ENCODE measurements around the gene FAM219A.
A peak's percentile ranks its signal among the peaks of the same experiment; 100 is the strongest.

FAM219A gene

GRCh38 chr9:34465468-34465867 lies 7.1 kb upstream of the FAM219A start:
- Histone ChIP-seq H3K9me3 (replicated peaks in 1 of 11) (no peaks in the 10 kb centered on the region), H3K9ac (no peak overlapping the region), H4K20me1 (no peaks in the 10 kb centered on the region), H3K27me3 (no peaks in the 10 kb centered on the region), H3K4me2 (no peak overlapping the region), H3K36me3 (no peaks in the 10 kb centered on the region), H3K4me1 (peaks cover 0 to 13% (median under 1%) of the 10 kb centered on the region in 10 experiments; a peak in 8 of 20 replicates), H3K4me3 (no peak overlapping the region), H3K27ac (no peak overlapping the region)
- no peak for TF ChIP-seq Cebpa-rat (IDR thresholded peaks at IDR 0.05)

- no peaks in the 10 kb centered on the region for H3K36me3 ChIP-seq
- H3K4me1 ChIP-seq = peaks cover 0 to 22% (median 10%) of the 10 kb centered on the region in 10 experiments; a peak in 19 of 20 replicates
- H4K20me1 ChIP-seq = no peaks in the 10 kb centered on the region
- no peak overlapping the region for H3K4me2 ChIP-seq
- no peak overlapping the region for H3K9ac ChIP-seq
- no peaks in the 10 kb centered on the region for H3K27me3 ChIP-seq
- no peak for TF ChIP-seq Cebpa-rat (IDR thresholded peaks at IDR 0.05)
- H3K9me3 ChIP-seq (replicated peaks in 1 of 11) = no peaks in the 10 kb centered on the region
- no peak overlapping the region for H3K4me3 ChIP-seq
- H3K27ac ChIP-seq = no peak overlapping the region
Measured at GRCh38 chr9:34464571-34464970, 6.2 kb upstream of the FAM219A start.

DNA sequence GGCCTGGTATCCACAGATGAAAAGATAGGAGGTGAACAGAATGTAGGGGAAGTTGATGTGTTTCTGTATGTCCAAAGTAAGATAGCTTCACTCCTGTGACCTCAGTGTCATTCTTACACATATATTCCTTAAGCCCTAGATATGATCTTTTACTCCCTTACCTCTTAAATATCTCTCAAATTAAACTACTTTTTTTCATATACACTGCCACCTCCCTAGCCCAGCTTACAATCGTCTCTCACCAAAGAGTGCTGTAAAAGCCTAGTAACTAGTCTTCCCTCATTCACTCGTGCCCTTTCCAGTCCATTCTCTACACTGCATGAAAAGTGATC lies 5.5 kb upstream of the FAM219A start:
- H3K9me3 ChIP-seq (replicated peaks in 1 of 11) = no peaks in the 10 kb centered on the region
- peak overlapping the region in 3 of 11 experiments; percentile 4 to 42 (median 7); a peak in 2 of 22 replicates for H3K4me2 ChIP-seq
- no peaks in the 10 kb centered on the region for H3K27me3 ChIP-seq
- peaks cover 4 to 29% (median 17%) of the 10 kb centered on the region in 10 experiments for H3K4me1 ChIP-seq
- no peaks in the 10 kb centered on the region for H4K20me1 ChIP-seq
- no peak for TF ChIP-seq Cebpa-rat (IDR thresholded peaks at IDR 0.05)
- no peaks in the 10 kb centered on the region for H3K36me3 ChIP-seq
- H3K9ac ChIP-seq = no peak overlapping the region
- no peak overlapping the region for H3K27ac ChIP-seq
- no peak overlapping the region for H3K4me3 ChIP-seq

DNA sequence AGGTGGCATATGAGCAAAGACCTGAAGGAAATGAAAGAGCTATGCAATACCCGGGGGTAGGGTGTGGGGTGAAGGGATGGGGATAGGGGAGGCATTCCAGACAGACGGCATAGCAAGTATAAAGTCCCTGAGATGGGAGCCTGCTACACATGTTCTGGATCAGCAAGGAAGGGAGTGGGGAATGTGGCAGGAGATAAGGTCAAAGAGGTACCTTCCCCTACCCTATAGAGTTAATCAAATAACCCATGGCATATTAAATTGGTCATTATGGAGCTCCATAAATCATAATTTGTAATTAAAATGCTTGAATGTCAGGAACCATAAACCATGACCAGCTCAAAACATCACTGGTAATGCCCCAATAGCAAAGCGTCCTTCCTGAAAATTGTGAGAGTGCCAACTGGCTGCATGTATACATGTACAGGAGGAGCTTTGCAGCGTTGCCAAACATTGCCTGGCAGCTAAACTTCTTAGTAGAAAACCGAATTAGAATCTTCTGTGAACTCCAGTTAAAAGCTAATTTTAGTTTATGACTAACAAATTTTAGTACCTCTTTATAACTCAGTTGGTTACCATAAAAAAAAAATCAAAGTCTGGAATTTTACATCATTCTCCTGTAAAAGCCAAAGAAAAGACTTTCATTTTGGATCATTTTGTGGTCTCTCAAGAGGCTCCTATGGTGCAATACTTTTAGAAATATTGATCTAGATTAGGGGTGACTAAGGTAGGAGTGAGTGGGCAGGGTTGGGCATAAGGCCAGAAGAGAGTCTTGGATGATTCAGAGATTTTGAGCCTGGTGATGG lies 4.9 kb upstream of the FAM219A start:
- H3K4me1 ChIP-seq = peaks cover 6 to 32% (median 20%) of the 10 kb centered on the region in 10 experiments
- no peak for TF ChIP-seq Cebpa-rat (IDR thresholded peaks at IDR 0.05)
- peak overlapping the region in 3 of 11 experiments; percentile 4 to 42 (median 7); a peak in 3 of 22 replicates for H3K4me2 ChIP-seq
- H3K36me3 ChIP-seq = no peaks in the 10 kb centered on the region
- no peaks in the 10 kb centered on the region for H3K27me3 ChIP-seq
- no peak overlapping the region for H3K9ac ChIP-seq
- H3K9me3 ChIP-seq (replicated peaks in 1 of 11) = no peaks in the 10 kb centered on the region
- H3K27ac ChIP-seq = peak overlapping the region in 1 of 11 experiments; percentile 1; a peak in 1 of 22 replicates
- no peak overlapping the region for H3K4me3 ChIP-seq
- no peaks in the 10 kb centered on the region for H4K20me1 ChIP-seq

- H3K9ac ChIP-seq = no peak overlapping the region
- no peaks in the 10 kb centered on the region for H3K36me3 ChIP-seq
Measured at GRCh38 chr9:34459941-34460340, 1.6 kb upstream of the FAM219A start.

DNA sequence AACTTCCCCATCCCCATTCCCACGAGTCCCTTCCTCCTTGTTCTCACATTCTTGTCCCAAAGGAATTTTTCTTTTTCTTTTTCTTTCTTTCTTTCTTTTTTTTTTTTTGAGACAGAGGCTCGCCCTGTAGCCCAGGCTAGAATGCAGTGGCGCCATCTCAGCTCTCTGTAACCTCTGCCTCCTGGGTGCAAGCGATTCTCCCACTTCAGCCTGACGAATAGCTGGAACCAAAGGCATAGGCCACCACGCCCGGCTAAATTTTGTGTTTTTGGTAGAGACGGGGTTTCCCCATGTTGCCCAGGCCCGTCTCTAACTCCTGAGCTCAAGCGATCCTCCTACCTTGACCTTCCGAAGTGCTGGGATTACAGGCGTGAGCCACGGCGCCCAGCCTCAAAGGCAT lies 986 bp upstream of the FAM219A start:
- TF ChIP-seq Cebpa-rat (IDR thresholded peaks at IDR 0.05) = no peak
- H3K9me3 ChIP-seq (replicated peaks in 1 of 11) = no peaks in the 10 kb centered on the region
- H3K27me3 ChIP-seq = no peaks in the 10 kb centered on the region
- peaks cover 4 to 35% (median 29%) of the 10 kb centered on the region in 11 experiments; a peak in 19 of 22 replicates for H4K20me1 ChIP-seq
- no peak overlapping the region for H3K9ac ChIP-seq
- peak overlapping the region; percentile 57 to 83 (median 76) for H3K4me2 ChIP-seq
- peaks cover 40 to 65% (median 53%) of the 10 kb centered on the region in 10 experiments for H3K4me1 ChIP-seq
- peak overlapping the region in 1 of 11 experiments; percentile 6; a peak in 1 of 22 replicates for H3K27ac ChIP-seq
- H3K4me3 ChIP-seq = no peak overlapping the region
- no peaks in the 10 kb centered on the region for H3K36me3 ChIP-seq

More at GRCh38 chr9:34459941-34460340, 1.6 kb upstream of the FAM219A start:
- Histone ChIP-seq H4K20me1 (peaks cover 0 to 30% (median 25%) of the 10 kb centered on the region in 11 experiments; a peak in 16 of 22 replicates), H3K9me3 (replicated peaks in 1 of 11) (no peaks in the 10 kb centered on the region), H3K27ac (peak overlapping the region in 1 of 11 experiments; percentile 6; a peak in 1 of 22 replicates), H3K4me3 (no peak overlapping the region), H3K4me2 (peak overlapping the region in 9 of 11 experiments; percentile 68 to 83 (median 76); a peak in 18 of 22 replicates), H3K4me1 (peaks cover 34 to 59% (median 48%) of the 10 kb centered on the region in 10 experiments), H3K27me3 (no peaks in the 10 kb centered on the region)
- no peak for TF ChIP-seq Cebpa-rat (IDR thresholded peaks at IDR 0.05)

- Histone ChIP-seq H3K4me1 (peaks cover 44 to 66% (median 57%) of the 10 kb centered on the region in 10 experiments), H3K9ac (peak overlapping the region in 2 of 11 experiments; percentile 14 to 22; a peak in 1 of 22 replicates)
- no peak for TF ChIP-seq Cebpa-rat (IDR thresholded peaks at IDR 0.05)
Measured at GRCh38 chr9:34458959-34459340, 580 bp upstream of the FAM219A start.

GRCh38 chr9:34457266-34458012 lies 931 bp downstream of the FAM219A start:
- H3K36me3 ChIP-seq = peaks cover 0 to 4% (median 0%) of the 10 kb centered on the region in 11 experiments; a peak in 5 of 22 replicates
- TF ChIP-seq Cebpa-rat (IDR thresholded peaks at IDR 0.05) = no peak
- H3K4me2 ChIP-seq = peak overlapping the region; percentile 94 to 99 (median 98)
- H3K9ac ChIP-seq = peak overlapping the region; percentile 72 to 88 (median 82)
- H3K27ac ChIP-seq = peak overlapping the region; percentile 10 to 86 (median 75); a peak in 19 of 22 replicates
- peaks cover 15 to 54% (median 48%) of the 10 kb centered on the region in 11 experiments; a peak in 21 of 22 replicates for H4K20me1 ChIP-seq
- H3K9me3 ChIP-seq (replicated peaks in 1 of 11) = no peaks in the 10 kb centered on the region
- no peaks in the 10 kb centered on the region for H3K27me3 ChIP-seq
- H3K4me3 ChIP-seq = peak overlapping the region; percentile 65 to 83 (median 76)
- peaks cover 50 to 73% (median 62%) of the 10 kb centered on the region in 10 experiments for H3K4me1 ChIP-seq

More at GRCh38 chr9:34458959-34459340, 580 bp upstream of the FAM219A start:
- Histone ChIP-seq H3K36me3 (no peaks in the 10 kb centered on the region), H3K4me2 (peak overlapping the region; percentile 57 to 83 (median 76)), H3K9me3 (replicated peaks in 1 of 11) (no peaks in the 10 kb centered on the region), H3K4me3 (peak overlapping the region in 7 of 10 experiments; percentile 30 to 81 (median 65); a peak in 11 of 20 replicates), H3K27me3 (no peaks in the 10 kb centered on the region), H3K27ac (peak overlapping the region in 1 of 11 experiments; percentile 46; a peak in 1 of 22 replicates), H4K20me1 (peaks cover 8 to 39% (median 33%) of the 10 kb centered on the region in 11 experiments; a peak in 20 of 22 replicates)

Measured in BLaER1 treated with 17β-estradiol and CSF1 and Interleukin-3, amounts not matched to agents 10 nM and 100 nM (cell line).